Fibroblast of gingiva (primary cell): ENCODE results near the gene TAP1.
"Not testable (repeated sequence)": the region's sequence is repeated elsewhere in the genome, so short reads cannot be mapped to it uniquely, and the experiment has no call there.

Source experiments
- DNase-seq: peaks from one replicate; pipeline ENCODE4 v3.0.0-alpha.2; 2011; ENCODE audit warnings: low read depth

The TAP1 gene

DNA sequence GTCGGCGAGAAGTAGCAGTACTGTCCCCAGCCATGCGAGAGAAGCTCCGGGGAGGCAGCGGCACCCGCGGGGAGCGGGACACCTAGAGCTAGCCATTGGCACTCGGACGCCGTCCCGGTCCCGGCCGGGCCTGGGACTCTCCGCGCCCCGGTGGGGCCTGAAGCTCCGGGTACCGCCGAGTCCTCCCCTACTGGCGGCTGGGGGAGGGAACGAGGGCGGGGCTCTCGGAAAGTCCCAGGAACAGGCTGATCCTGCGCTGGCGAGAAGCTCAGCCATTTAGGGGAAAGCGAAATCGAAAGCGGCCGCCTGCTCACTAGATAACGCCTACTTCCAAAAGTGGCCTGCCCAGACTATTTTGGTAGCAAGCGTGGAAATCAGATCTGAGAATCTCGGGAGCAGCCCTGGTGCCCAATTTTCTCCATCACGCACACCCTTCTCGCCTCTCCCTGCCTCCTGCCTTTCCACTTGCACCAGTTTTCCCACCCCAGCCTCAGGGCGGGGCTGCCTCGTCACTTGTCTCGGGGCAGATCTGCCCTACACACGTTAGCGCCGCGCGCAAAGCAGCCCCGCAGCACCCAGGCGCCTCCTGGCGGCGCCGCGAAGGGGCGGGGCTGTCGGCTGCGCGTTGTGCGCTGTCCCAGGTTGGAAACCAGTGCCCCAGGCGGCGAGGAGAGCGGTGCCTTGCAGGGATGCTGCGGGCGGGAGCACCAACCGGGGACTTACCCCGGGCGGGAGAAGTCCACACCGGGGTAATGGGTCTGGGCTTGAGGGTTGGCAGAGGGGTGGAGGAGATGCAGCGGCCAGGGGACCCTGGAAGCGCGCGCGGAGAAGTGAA, at the start of gene TAP1, which contains the start of gene PSMB9:
Gene TAP1, minus strand, starts transcription at position 164 of the 835 bp plus-strand sequence. Its CDS starts 68 bp downstream, at position 96.
Gene PSMB9, plus strand, starts transcription at position 652 of the 835 bp plus-strand sequence. Its CDS starts 38 bp downstream, at position 690.
- DNase-seq: peak; percentile 90

- DNase-seq: no peak
These were observed 41.5 kb upstream of the TAP1 start for GRCh38 chr6:32895006-32895345.

DNA sequence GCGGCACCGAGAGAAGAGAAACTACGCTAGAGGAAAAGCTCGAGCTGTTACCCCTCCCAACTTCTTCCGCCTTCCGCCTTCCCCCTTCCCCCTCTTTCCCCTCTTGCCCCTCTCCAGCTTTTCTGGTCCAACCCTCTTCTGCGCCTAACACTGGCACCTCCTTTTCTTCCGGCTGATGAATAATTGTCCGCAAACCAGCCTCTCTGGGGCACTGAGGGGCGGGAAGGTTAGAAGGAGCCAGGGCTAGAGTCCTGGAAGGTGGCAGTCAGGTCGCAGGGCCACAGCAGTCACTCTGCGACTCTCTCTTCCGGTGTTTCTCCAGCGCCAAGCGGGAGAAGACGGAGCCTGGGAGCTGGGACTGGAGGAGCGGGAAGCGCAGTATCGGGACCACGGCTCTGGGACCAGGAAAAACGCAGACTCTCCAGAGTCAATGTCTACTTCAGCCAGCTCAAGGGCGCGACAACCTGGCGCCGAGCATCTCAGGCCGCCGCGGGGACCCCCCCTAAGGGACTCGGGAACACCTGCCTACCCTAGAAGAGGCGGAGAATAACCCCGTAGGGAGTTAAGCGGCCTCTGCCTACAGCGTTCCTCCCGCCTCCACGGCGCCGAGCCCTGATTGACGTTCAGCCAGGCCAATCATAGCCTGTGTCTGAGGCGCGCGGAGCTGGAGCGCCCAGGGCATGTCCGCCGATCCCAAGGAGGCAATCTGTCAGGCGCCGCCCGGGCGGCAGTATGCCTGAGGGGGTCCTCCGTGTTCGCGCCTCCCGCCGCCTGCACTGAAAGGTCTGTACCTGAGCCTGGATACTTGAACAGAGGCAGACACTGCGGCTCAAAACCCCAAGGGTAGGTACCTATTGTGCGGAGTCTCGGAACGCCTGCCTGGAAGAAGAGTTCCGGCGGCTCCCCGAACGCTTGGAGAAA, 40.8 kb upstream of the TAP1 start:
- peak; percentile 89 for DNase-seq

DNA sequence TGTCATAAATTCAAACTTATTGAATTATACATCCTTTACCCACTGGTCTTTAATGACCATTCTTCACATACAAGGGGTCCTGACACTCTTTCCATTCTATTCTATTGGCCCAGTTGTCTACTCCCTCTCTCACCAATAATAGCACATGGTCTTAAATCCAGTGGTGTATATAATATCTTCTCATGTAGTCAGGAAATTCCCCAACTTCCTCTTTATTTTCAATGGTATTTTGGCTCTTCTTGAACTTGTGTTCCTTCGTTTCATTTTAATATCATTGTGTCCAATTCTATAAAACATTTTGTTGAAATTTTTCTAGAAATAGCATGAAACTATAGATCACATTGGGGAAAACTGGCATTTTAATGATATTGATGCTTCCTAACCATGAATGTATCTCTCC, 37.3 kb upstream of the TAP1 start:
- no peak for DNase-seq

DNA sequence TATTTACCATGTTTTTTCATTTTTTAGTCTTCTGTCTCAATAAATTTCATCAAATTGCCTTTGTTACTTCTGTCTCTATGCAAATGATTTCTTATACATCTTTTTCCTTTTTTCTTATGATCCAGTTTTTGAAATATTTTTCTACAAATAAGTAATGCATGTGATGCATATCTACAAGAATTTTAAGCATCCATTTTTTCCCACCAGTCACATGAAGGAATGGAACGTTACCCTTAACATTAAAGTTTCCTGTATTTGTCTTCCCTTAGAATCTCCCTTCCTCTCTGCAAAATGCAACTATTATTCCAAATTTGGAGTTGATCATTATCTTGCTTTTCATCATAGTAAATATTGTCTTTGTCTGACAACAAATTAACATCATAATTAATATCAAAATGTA, 36.0 kb upstream of the TAP1 start:
- no peak for DNase-seq

DNA sequence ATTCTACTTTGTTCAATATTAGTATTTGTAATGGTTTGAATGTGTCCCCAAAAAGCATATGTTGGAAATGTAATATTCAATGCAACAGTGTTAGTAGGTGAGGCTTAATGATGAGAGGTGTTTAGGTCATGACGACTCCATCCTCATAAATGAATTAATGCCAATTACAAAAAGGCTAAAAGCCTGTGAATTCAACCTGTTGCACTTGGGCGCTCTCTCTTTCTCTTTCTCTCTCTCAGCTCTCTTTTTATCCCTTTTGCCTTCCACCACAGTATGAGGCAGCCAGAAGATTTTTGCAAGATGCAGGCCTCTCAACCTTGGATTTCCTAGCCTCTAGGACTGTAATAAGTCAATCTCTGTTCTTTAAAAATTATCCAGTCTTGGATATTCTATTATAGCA, 35.1 kb upstream of the TAP1 start:
- DNase-seq: no peak

GRCh38 chr6:32887616-32888015, 34.1 kb upstream of the TAP1 start:
- no peak for DNase-seq

- DNase-seq: peak; percentile 80
These were observed 33.3 kb upstream of the TAP1 start for GRCh38 chr6:32886681-32887383.

GRCh38 chr6:32885698-32886286, 32.3 kb upstream of the TAP1 start:
- DNase-seq: peak; percentile 65

DNA sequence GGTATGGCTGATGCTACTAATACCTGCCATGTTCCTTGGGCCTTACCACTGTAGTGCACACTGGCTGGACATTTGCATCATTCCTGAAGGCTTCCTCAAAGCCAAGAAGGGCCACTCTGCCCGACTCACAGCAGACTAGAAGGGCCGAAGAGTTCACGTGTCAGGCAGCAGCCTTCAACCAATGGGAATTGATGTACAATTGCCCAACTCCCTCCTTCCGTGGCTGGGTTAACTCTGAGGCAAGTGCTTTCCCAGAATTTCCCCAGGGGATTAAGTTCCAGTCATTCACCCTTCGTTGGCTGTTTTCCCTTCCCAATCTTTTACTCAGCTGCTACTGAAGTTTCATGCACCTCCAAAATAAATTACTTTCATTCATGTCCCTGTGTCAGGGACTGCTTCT, 30.3 kb upstream of the TAP1 start:
- DNase-seq: peak; percentile 88

- peak; percentile 11 for DNase-seq
These were observed 29.4 kb upstream of the TAP1 start for GRCh38 chr6:32882879-32883250.

DNA sequence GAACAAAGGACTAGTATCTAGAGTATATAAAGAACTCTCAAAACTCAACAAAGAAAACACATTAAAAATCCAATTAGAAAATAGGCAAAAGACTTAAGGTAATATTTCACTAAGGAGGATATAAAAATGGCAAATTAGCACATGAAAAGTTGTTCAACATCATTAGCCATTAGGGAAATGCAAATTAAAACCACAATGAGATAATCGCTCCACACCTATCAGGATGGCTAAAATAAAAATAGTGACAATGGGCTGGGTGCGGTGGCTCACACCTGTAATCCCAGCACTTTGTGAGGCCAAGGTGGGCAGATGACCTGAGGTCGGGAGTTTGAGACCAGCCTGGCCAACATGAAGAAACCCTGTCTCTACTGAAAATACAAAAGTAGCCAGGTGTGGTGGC, 27.5 kb upstream of the TAP1 start:
- not testable (repeated sequence) for DNase-seq

- DNase-seq: no peak
These were observed 26.2 kb upstream of the TAP1 start for GRCh38 chr6:32879691-32880090.

DNA sequence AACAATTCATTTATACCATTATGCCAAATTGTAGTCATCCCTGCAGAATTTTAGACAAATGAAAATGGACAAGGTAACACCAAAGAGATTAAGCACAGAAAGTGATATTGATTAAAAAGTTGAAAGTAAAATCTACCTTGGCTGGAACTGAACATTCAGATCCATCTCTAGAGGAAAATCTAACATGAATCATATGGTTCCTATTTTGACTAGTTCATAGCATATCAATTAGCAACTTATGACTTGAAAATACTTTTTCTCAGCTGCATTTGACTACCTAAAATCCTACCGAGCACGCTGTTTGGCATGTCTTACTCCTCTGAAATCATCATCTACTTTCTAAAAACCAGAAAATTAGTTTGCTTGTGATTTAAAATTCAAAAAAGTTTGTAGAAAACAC, 23.1 kb upstream of the TAP1 start:
- no peak for DNase-seq

DNA sequence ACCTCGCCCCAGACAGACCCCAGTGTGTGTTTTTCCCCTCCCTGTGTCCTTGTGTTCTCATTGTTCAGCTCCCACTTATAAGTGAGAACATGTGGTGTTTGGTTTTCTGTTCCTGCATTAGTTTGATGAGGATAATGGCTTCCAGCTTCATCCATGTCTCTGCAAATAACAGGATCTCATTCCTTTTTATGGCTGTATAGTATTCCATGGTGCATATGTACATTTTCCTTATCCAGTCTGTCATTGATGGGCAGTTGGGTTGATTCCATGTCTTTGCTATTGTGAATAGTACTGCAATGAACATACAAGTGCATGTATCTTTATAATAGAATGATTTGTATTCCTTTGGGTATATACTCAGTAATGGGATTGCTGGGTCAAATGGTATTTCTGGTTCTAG, 20.4 kb upstream of the TAP1 start:
- DNase-seq: not testable (repeated sequence)

GRCh38 chr6:32868257-32868788, 14.8 kb upstream of the TAP1 start:
- DNase-seq: peak; percentile 42

DNA sequence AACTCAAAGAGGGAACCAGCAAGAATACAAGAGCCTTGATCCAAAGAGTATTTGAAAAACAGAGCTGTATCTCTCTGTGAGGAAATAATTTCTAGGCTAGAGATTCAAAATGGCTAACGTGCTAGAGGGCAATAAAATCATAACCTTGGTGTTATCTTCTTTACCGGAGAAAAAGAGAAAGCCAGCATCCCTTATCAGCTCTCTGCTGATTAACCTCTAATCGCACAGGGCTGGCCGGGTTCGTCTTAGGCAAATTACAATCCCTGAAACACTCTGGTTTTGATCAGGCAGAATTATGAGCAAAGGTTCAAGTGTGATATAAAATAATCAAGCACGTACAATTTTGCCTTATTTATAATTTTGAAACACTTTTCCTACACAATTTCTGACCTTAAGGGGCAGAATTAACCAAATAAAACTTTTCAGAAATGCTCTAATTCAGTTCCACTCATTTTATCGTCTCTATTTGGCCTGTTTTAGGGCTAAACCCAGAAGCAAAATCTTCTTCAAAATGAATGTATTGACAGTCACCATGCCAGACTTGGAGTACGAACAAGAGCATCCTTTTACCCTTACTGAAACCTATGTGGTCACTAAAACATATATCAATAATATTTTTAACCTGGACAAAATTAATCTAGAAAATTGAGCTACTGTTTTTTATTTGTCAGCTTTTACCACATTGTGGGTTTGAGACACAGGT, 14.2 kb upstream of the TAP1 start:
- no peak for DNase-seq

- DNase-seq: no peak
These were observed 13.5 kb upstream of the TAP1 start for GRCh38 chr6:32867022-32867477.

DNA sequence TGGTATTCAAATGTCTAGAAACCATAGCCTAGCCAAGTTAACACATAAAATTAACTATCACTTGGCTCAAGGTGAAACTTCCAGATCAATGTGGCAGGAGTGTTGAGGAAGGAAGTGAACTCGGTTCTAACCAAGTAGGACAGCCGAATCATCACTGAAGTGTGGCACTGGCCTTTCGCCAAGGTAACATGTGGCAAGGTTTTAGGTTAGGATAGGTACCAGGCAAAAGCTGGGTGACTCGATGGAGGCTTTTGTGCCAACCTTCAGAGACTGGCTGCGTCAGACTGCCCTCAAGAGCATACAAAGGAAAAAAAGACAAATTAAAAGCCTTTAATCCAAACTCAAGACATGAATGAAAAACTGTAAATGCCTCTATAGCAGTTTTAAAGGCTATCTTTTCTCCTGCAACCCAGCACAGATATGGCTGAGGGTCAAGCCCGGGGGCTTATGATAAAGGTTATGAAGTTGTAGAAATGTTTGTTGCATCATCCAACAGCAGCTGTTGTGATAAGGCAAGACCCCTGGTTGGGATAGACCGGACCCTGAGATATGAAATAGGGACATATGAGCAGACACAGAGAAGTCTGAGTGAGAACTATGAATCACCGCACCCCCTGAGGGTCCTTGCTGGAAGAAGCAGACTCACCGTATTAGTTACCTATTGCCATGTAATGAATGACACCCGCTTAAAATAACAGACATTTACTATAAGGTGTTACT, 12.4 kb upstream of the TAP1 start:
- no peak for DNase-seq

- DNase-seq: no peak
These were observed 9.2 kb upstream of the TAP1 start for GRCh38 chr6:32862725-32863124.
